KMS-11 (cell line): ENCODE measurements around the gene DYNLT1.
"Not testable (repeated sequence)": the region's sequence is repeated elsewhere in the genome, so short reads cannot be mapped to it uniquely, and the experiment has no call there.

Source experiments
- H2AFZ ChIP-seq: fragments of 200-600 bp; sonication (generic); 2 replicates; pipeline ENCODE4 v1.6.1; 2016; ENCODE audit warnings: antibody characterized with exemption, mixed run types, low read depth
- H3K27ac ChIP-seq: fragments of 200-600 bp; sonication (generic); 2 replicates; pipeline ENCODE4 v1.6.1; 2016; ENCODE audit warnings: mild to moderate bottlenecking, mixed run types
- H3K27me3 ChIP-seq: fragments of 200-600 bp; sonication (generic); 2 replicates; pipeline ENCODE4 v1.6.1; 2017; ENCODE audit warnings: mild to moderate bottlenecking, low read depth, mixed run types, moderate library complexity; ENCODE audit not compliant: insufficient read depth
- H3K36me3 ChIP-seq: fragments of 200-600 bp; sonication (generic); 2 replicates; pipeline ENCODE4 v1.6.1; 2017; ENCODE audit warnings: mild to moderate bottlenecking, mixed run types; ENCODE audit not compliant: insufficient read depth
- H3K4me1 ChIP-seq: fragments of 200-600 bp; sonication (generic); 2 replicates; pipeline ENCODE4 v1.6.1; 2016; ENCODE audit warnings: mild to moderate bottlenecking, low read depth, mixed run types; ENCODE audit not compliant: poor library complexity, severe bottlenecking
- H3K4me2 ChIP-seq: fragments of 200-600 bp; sonication (generic); 2 replicates; pipeline ENCODE4 v1.7.0; 2016; ENCODE audit warnings: mild to moderate bottlenecking, mixed run types
- H3K4me3 ChIP-seq: fragments of 200-600 bp; sonication (generic); IDR thresholded peaks from 2 replicates; pipeline ENCODE4 v1.6.1; 2017; ENCODE audit warnings: low read depth, low read length, mixed read lengths; ENCODE audit not compliant: insufficient read depth
- H3K79me2 ChIP-seq: fragments of 200-600 bp; sonication (generic); 2 replicates; pipeline ENCODE4 v1.6.1; 2016; ENCODE audit warnings: low read depth, mixed run types; ENCODE audit not compliant: insufficient read depth
- H3K9ac ChIP-seq: fragments of 200-600 bp; sonication (generic); 2 replicates; pipeline ENCODE4 v1.6.1; 2016; ENCODE audit warnings: mild to moderate bottlenecking, mixed run types
- H4K20me1 ChIP-seq: fragments of 200-600 bp; sonication (generic); 2 replicates; pipeline ENCODE4 v1.6.1; 2016; ENCODE audit warnings: mild to moderate bottlenecking, mixed run types; ENCODE audit not compliant: insufficient read depth
- TF ChIP-seq, protein P1 (sequence below): fragments of 200-600 bp; sonication (generic); conservative IDR thresholded peaks from 2 replicates; pipeline ENCODE4 v1.6.1; 2017; ENCODE audit warnings: low read depth, mild to moderate bottlenecking, antibody characterized with exemption, low read length, moderate library complexity, mixed read lengths

The DYNLT1 gene

DNA sequence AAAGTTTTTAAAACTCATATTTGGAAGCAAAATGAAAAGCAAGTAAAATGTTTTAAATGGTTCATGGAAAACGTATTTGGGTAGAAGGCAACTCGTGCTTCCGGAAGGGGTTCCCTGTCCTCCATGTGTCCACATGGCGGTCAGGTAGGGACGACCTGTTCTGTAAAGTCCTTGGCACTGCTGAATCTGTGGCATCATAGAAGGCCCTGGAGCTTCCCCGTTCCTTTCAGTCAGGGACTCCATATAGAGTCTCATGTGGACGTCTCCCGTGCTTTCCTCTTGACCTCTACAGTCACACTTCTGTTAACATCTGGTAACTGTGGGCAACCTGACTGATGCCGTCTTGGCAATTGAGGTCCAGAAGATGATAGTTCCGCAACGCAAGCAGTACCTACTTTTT, 11.4 kb downstream of the DYNLT1 start:
- no peak overlapping the region for H3K27ac ChIP-seq
- H3K27me3 ChIP-seq: no peaks in the 10 kb centered on the region
- no peak overlapping the region for H3K4me2 ChIP-seq
- no peak overlapping the region for H2AFZ ChIP-seq
- H4K20me1 ChIP-seq: no peaks in the 10 kb centered on the region
- peaks cover 13% of the 10 kb centered on the region for H3K4me1 ChIP-seq
- no peak overlapping the region for H3K9ac ChIP-seq
- H3K36me3 ChIP-seq: no peaks in the 10 kb centered on the region
- TF ChIP-seq, protein P1, sequence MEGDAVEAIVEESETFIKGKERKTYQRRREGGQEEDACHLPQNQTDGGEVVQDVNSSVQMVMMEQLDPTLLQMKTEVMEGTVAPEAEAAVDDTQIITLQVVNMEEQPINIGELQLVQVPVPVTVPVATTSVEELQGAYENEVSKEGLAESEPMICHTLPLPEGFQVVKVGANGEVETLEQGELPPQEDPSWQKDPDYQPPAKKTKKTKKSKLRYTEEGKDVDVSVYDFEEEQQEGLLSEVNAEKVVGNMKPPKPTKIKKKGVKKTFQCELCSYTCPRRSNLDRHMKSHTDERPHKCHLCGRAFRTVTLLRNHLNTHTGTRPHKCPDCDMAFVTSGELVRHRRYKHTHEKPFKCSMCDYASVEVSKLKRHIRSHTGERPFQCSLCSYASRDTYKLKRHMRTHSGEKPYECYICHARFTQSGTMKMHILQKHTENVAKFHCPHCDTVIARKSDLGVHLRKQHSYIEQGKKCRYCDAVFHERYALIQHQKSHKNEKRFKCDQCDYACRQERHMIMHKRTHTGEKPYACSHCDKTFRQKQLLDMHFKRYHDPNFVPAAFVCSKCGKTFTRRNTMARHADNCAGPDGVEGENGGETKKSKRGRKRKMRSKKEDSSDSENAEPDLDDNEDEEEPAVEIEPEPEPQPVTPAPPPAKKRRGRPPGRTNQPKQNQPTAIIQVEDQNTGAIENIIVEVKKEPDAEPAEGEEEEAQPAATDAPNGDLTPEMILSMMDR: no peak
- no peaks in the 10 kb centered on the region for H3K79me2 ChIP-seq
- H3K4me3 ChIP-seq: no peak overlapping the region

DNA sequence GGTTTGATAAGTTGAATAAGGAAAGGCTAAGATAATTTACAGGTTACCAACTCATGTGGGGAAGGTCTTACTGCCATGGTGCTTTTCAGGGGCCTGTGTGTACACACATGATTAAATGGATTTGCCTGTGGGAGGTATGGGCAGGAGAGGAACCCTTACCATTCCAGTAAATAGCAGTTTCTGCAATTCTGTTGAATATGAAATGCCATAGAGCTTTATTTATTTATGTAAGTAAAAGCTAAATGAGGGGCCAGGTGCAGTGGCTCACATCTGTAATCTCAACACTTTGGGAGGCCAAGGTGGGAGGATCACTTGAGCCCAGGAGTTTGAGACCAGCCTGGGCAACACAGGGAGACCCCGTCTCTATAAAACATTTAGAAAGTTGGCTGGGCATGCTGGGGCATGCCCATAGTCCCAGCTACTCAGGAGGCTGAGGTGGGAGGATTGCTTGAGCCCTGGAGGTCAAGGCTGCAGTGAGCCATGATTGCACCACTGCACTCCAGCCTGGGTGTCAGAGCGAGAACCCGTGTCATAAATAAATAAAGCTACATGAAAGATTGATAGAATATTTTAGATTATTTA, 11.9 kb downstream of the DYNLT1 start:
- not testable (repeated sequence) for H2AFZ ChIP-seq, H3K27me3 ChIP-seq, H3K79me2 ChIP-seq, H4K20me1 ChIP-seq, H3K4me3 ChIP-seq, H3K27ac ChIP-seq, H3K36me3 ChIP-seq, H3K9ac ChIP-seq, H3K4me2 ChIP-seq
- peaks cover 13% of the 10 kb centered on the region for H3K4me1 ChIP-seq

DNA sequence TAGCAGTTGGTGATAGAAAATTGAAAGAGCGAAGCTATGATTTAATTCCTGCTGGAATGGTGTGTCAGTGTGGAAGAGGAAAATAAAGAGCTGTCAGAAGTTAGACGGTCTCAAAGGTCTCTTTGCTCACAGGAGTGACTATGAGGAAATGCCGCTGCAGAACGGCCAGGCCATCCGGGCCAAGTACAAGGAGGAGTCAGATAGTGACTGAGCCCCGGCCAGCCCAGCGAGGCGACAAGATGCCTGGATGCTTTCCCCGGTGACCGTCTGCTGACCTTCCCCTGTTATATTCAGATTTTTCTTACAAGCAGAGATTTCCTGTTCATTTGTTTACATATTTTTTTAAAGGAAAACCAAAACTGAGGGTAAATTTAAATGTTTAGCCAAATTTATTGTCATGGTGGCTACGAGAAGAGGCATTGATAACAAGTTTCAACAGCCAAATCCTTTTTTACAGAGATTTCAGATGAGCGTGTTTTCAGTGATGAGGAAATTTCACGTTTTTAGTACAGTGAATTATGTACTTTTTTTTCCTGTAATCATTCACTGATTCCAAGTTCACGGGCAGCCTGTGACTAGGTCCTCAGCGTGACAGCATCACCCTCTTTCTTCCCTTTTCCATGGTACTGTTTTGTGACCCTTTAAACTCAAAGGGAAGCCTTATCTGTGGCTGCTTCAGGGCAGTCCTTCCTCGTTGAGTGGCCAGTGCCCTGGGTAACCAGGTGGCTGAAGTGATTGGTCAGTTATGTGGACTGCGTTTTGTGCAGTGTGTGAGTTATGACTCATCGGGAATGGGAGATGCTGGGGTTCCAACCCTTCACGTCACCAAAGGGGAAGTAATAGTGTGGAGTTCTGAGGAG, 12.6 kb downstream of the DYNLT1 start:
- Histone ChIP-seq H3K79me2 (no peaks in the 10 kb centered on the region), H3K9ac (no peak overlapping the region), H3K4me1 (peaks cover 13% of the 10 kb centered on the region), H2AFZ (no peak overlapping the region), H3K4me3 (no peak overlapping the region), H3K36me3 (no peaks in the 10 kb centered on the region), H3K27ac (no peak overlapping the region), H4K20me1 (no peaks in the 10 kb centered on the region), H3K27me3 (no peaks in the 10 kb centered on the region), H3K4me2 (no peak overlapping the region)
- TF ChIP-seq, protein P1: no peak

DNA sequence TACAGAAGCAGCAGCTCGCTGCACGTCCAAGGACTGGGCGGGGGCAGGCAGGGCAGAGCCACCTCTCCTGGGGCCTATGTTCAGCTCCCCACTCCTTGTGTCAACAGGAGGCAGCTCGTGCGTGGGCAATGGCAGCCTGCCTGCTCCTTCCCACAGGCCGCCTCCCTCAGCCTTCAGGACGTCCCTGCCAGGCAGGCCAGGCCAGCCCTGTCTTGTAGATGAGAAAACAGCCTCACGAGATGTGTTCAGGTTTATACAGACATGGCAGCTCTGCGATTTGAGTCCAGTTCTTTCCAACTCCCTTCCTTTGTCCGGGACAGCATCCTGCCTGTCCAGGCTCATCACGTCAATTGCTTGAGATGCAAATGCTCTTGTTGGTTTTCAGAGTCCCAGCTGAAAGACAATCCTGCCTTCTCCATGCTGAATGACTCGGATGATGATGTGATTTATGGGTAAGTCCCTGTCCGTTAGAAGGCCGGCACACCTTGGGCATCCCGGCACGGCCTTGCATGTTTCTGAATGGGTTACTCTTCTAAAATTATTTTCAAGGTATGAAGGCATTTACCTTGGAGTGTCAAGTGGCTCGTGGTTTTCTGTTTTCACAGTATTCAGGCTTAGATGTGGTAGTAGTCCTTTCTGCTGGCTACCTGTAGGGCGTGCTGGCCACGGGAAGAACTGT, 13.5 kb downstream of the DYNLT1 start:
- TF ChIP-seq, protein P1: no peak
- H3K27me3 ChIP-seq: no peaks in the 10 kb centered on the region
- no peaks in the 10 kb centered on the region for H3K36me3 ChIP-seq
- H3K4me2 ChIP-seq: no peak overlapping the region
- H3K27ac ChIP-seq: no peak overlapping the region
- peaks cover 13% of the 10 kb centered on the region for H3K4me1 ChIP-seq
- no peaks in the 10 kb centered on the region for H3K79me2 ChIP-seq
- no peak overlapping the region for H3K4me3 ChIP-seq
- H2AFZ ChIP-seq: no peak overlapping the region
- no peak overlapping the region for H3K9ac ChIP-seq
- no peaks in the 10 kb centered on the region for H4K20me1 ChIP-seq
